Measurements from ENCODE around the gene VAV2.

VAV2 gene

DNA sequence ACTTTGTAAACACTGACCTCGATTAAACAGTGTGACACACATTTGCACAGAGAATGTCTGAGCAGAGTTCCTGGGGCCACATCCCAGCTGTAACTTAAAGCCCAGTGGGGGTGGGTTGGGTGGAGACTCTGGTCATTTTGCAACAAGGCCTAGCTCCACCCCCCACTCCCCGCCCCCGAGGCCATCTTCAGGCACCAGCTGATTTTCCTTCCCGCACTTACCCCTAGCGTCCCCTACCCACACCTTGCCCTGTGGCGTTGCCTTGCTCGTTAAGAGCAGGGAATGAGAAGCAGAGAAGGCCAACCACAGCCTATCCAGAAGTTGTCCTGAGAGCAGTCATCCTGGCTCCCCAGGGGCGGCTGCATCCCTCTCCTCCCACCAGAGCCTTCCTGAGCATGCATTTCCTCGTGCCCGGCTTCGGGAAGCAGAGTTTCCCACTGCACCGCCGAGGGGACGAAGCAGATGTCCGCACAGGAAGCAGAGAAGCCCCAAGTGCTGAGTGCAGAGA lies 152.2 kb downstream of the VAV2 start:
- DNase-seq (ENCODE audit: low read depth in 2 of 3, low spot score in 2 of 3) = no peak

DNA sequence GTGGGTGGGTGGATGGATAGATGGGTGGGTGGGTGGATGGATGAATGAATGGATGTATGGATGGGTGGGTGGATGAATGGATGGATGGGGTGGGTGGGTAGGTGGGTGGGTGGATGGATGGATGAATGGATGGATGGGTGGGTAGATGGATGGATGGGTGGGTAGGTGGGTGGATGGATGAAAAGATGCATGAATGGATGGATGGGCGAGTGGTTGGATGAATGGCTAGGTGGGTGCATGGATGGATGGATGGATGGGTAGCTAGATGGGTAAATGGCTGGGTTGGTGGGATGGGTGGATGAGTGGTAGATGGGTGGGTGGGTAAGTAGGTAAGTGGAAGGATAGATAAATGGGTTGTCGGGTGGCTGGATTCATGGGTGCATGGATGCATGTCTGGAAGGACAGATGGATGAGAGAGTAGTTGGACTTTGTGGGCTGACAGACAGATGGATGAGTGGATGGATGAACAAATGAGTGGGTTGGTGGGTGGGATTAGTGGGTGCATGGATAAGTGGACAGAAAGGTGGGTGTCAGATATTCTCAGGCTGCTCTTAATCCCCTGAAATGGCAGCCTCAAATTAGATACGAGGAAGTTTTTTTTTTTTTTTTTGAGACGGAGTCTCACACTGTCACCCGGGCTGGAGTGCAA lies 153.1 kb downstream of the VAV2 start:
- DNase-seq (ENCODE audit: low read depth in 2 of 3, low spot score in 2 of 3) = no peak

DNA sequence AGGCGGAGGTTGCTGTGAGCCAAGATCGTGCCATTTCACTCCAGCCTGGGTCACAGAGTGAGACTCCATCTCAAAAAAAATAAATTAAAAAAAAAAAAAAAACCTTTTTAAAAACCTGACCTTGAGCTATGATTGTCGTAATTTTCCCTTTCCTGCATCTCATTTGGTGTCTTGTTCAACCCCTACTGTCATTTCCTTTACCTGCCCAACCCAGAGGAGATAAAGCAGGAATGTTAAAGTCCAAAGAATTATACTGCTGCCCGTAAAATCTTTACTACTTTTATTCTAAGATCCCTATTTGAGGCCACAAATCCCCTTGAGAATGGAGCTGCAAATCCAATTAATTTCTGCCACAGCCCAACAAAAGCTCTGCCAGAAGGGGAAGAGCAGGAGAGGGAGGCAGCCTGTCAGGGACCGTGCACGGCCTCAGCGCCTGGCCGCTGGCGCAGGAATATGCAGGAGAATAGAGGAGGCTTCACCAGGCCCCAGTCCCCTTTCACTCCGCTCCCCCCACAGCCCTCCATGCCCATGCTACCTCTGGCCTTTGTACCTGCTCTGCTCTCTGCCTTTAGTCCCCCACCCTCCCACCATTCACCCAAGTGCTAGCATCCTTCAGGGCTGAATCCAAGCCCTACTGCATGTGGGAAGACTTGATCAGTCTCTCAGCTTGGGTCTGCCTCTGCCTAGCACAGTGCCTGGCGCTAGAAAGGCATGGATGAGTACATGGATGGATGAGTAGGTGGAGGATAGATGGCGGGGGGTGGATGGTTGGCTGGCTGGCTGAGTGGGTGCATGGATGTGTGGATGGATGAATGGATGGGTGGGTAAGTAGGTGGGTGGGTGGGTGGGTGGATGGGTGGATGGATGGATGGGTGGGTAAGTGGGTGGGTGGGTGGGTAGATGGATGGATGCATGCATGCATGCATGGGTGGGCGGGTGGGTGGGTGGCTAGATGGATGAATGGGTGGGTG lies 154.2 kb downstream of the VAV2 start:
- no peak for DNase-seq (ENCODE audit: low read depth in 2 of 3, low spot score in 2 of 3)

DNA sequence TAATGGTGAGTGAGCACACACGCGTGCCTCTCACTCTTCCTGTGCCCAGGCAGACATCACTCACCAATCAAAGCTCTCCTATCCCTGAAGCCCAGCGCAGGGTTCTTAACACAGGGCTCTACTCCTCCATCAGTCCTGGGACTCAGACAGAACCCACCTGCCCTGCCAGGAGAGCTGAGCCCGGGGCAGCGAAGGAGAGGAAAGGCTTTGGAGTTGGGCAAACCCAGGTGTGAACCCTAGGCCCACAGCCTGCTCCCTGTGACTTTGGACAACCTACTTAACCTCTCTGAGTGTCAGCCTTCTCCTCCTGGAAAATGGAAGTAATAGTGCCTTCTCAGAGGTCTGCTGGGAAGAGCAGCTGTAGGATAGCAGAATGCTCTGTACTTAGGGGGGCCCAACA lies 155.3 kb downstream of the VAV2 start:
- DNase-seq (ENCODE audit: low read depth in 2 of 3, low spot score in 2 of 3) = no peak

DNA sequence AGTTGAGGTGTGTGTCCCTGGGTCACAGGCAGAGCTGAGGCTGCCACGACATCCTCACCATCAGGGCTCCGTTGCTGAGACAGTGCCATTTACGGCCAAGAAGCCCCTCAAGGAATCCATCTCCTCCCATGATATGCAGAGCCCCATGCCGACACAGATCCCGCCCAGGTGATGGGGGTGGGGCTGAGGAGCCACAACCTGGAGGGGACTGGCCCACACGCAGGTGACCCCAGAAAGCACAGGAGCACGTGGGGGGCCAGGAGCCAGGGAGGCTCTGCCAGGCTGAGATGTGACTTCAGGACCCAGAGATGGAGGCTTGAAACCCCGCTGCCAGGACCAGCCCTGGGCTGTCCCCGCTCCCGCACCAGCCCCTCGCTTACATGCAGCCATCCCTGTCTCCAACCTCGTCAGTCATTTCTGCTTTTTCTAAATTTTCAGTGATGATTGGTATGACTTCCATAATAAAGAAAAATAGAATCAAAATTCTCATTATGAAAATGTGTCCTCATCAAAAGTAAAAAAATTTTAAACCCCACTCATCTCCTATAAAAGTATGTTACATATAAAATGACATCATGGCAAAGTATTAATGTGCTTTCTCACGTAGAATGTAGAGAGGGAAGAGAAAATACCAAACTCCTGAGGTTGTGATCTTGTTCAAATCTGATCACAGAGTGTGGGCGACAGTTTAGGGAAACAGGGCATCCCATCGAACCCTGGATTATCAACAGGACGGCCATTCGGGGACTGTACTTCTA lies 155.9 kb downstream of the VAV2 start:
- DNase-seq (ENCODE audit: low read depth in 2 of 3, low spot score in 2 of 3) = no peak

DNA sequence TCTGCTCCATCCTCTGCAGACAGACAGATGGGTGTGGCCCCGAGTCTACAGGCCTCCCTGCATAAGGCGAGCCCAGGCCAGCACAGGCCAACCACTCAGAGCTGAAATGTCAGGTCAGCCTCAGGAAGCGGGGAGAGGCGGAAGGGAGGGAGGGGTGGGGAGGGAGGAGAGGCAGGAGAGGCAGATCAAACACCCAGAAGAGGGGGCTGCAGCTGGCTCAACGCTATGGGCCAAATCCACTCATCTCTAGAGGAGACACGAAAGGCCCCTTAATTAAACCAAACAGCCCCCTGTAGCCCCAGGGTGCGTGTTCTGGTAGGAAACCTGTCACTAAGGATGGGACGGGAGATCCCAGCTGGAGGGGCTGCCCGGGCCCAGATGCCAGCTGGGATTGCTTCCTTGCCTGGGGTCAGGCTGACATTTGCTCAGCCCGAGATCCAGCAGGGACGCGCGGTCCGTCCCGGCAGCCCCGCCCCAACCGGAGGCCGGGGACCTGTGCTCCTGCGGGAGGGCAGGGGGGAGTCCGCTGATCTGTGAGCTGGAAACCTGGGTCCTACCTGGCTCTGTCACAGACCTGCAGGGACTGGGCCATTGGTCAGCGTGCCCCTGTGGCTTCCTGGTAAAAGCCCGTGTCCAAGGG lies 156.7 kb downstream of the VAV2 start:
- no peak for DNase-seq (ENCODE audit: low read depth in 2 of 3, low spot score in 2 of 3)

DNA sequence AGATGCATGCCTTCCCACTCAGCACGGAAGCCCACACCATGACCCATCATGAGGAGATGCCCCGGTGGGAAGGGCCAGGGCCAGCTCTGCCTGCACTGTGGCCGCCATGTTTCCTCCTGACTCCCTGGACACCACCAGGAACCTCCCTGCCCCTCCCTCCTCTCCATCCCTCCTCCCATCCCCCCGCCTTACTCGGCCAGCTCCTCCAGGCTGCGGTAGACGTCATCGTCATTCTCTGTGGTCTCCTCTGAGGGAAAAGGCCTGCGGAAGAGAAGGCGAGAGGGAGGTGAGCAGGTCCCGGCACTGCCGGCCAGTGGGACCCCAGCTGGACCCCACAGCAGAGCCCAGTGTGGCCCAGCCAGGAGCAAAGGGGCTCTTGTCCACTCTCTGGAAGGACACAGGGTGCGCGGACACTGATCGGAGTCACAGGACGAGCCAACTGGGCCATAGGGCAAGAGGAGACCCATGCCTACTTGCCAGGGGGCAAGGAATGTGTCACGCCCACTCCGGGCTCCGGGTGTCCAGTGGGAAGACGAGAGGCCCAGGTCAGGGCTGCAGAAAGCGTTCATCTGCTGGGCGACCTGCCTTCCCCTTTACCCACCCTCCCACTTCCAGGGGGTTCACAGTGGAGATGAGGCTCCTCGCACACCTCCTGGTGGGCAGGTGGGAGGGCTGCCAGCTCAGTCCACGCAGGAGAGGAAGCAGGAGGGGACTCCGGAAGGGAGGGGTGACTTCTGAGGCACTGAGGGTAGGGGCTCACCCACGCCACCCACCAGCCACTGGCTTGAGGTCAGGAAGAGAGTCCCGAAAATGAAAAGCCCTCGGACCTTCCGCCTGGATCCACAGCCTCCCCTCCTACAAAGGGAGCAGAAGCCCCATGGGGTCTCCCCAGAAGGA lies 157.8 kb downstream of the VAV2 start:
- DNase-seq (ENCODE audit: low read depth in 2 of 3, low spot score in 2 of 3) = no peak

DNA sequence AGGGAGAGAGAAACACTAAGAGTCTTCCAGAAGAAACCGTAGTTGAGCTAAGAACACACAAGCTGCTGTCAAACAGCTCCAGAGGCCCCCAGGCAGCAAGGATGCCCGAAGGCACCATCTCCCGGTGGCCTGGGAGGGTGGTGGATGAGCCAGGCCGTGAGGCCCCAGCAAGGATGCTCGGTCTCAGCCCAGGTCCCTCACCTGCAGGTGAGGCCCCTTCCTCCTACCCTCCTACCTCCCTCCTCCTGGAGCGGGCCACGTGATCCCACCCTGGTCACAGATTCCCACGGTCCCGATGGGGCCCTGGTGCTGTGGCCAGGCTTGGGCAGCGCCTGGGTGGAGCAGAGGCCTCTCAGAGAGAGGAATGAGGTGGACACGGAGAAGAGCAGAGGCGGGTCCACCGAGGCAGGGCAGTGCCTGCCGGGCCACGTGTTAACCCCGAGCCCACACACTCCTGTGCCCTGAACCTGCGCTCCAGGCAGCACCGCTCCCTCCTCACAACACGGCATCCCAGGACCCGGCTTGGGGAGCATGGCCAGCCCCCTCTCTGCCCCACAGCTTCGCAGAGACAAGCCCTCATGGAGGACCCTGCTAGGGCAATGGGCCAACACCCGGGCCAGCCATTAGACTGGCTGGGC lies 158.6 kb downstream of the VAV2 start:
- DNase-seq (ENCODE audit: low read depth in 2 of 3, low spot score in 2 of 3) = no peak

DNA sequence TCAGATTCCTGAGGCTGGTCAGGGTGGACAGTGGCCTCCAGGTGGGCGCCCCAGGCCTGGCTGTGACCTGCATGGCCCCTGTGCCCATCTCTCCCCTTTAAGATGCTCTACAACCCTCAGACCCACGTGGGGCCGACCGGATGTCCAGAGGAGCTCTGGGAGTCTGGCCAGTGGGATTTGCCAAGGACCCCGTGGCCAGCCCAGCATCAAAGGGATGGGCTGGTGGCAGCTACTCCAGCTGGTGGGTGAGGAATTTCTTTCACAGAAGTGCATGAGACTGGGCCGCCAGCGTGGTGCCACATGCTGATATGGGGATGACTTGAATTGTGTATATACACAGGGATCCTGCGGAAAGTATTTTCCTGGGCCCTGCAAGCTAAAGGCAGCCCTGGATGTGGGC lies 159.2 kb downstream of the VAV2 start:
- no peak for DNase-seq (ENCODE audit: low read depth in 2 of 3, low spot score in 2 of 3)

DNA sequence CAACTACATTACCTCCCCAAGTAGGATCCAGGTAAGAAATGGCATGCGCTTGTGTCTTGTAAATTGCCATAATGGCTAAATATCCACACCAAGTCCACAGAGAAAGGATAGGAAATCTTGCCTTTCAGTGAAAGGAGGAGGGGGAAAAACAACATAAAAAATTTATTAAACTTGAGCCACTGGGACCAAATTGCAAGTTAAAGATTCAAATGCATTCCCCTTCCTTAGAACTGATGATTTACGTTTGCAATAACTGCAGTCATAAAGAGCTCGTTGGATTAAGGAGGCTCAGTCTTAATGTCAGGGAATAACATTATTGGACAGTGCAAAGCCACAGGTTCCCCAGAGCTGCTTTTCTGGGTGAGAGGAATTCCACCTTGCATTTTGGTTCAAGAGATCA lies 161.4 kb downstream of the VAV2 start:
- no peak for DNase-seq (ENCODE audit: low read depth in 2 of 3, low spot score in 2 of 3)

DNA sequence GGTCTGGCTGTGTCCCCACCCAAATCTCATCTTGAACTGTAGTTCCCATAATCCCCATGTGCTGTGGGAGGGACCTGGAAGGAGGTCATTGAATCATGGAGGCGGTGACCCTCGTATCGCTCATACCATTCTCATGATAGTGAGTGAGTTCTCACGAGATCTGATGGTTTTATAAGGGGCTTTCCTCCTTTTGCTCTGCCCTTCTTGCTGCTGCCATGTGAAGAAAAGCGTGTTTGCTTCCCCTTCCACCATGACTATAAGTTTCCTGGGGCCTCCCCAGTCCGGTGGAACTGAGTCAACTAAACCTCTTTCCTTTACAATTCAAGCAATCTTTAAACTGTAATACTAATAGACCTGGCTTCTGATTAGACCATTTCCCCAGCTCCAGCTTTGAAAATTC lies 161.8 kb downstream of the VAV2 start:
- DNase-seq (ENCODE audit: low read depth in 2 of 3, low spot score in 2 of 3) = no peak

DNA sequence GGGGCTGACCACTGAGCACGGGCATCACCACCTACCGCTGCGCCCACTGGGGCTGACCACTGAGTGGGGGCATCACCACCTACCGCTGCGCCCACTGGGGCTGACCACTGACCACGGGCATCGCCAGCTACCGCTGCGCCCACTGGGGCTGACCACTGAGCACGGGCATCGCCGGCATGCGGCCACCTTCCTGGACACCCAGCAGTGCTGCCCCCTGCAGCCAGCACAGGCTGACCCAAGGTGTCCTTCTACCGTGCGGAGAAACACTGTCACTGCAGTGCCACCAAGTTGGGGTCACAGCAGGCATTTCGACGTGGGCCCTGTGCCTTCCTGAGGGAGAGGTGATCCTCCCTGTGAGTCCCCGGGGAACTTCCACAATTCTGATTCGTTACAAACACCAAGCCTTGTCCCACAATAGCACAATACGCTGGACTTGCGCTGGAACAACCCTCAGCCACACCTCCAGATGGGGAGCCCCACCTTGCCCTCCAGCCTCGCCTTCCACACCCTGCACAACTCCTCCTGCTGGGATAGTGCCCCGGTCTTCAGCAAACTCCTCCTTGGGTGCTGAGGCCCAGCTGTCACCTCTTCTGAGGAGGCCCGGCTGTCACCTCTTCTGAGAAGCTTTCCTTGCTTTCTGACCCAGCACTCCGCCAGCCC lies 163.7 kb downstream of the VAV2 start:
- DNase-seq (ENCODE audit: low read depth in 2 of 3, low spot score in 2 of 3) = no peak

DNA sequence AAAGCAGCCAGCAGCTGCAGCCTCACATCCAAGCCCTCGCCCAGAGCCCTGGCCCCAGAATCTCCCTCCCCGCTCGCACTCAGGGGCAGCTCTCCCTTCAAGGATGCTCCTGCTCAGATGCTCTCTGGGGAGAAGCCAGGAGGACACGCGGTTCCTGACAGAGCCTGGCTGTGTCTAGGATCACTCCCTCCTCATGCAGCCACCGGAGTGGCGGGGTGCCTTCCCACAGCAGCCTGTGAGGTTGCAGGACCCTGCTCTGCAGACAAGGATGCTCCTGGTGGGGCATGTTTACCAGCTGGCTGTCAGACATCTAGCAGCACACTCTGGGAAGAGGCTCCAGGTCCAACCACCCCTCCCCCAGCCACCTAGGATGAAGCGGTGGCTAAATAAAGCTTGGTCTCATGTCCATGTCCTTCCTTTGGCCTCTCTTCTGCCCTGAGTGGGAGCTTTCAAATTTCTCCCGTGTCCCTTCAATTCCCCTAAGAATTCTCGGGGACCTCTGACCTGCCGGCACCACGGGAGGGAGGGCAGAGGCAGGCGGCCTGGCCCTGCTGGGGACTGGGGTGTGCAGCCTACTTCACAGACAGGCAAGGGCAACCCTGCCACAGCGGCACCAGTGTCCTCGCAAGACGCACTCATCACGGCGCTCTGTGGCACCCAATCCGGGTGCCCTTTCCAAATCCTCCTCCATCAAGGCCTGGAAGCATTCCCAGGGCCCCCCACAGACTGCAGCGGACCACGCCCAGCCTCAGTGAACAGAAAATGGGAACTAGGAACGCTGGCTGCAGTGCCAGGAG lies 165.6 kb downstream of the VAV2 start:
- DNase-seq (ENCODE audit: low read depth in 2 of 3, low spot score in 2 of 3) = no peak

DNA sequence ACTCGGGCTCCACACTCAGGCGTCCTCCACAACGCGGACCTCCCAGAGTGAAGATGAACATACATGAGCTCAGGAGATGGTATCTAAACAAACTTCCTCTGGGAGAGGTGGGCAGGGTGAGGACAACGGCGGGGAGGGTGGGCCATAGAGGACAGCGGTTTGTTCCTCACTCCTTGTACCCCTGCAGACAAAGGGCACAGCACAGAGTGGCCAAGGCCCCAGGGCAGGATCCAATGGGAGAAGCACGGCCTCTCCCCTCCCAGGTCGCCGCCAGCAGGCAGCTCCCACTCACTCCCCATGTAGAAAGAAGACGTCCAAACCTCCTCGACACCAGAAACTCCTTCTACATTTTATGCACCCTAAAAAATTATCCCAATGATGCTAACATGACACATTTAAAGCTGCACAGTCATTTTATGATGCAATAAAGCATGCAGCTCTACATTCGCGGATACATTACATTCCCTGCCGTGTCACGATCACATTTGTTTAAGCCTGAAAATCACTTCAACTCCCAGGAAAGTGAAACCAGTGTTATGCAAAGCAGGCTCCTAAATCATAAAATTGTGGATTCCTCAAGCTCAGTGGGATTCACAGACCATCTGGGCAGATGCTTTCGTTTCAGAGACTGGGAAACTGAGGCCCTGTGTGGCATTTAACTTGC lies 166.4 kb downstream of the VAV2 start:
- no peak for DNase-seq (ENCODE audit: low read depth in 2 of 3, low spot score in 2 of 3)

DNA sequence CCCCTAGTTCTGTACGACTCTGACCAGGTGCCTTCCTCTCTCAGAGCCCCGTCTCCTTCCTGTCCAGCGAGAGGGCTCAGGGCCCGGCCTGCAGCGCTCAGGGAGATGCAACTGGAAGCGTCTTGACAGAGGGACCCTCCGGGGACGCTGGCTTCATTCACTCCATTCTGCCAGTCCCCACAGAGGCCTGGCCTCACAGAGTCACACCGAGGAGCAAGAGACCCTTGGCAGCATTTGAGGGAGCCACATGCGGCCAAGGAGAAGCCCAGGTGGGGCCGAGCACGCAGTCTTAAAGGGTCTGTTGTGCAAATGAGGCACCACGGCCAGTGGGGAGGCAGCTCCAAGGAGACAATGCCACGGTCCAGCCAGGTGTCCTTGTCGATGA lies 167.3 kb downstream of the VAV2 start:
- DNase-seq (ENCODE audit: low read depth in 2 of 3, low spot score in 2 of 3) = no peak

DNA sequence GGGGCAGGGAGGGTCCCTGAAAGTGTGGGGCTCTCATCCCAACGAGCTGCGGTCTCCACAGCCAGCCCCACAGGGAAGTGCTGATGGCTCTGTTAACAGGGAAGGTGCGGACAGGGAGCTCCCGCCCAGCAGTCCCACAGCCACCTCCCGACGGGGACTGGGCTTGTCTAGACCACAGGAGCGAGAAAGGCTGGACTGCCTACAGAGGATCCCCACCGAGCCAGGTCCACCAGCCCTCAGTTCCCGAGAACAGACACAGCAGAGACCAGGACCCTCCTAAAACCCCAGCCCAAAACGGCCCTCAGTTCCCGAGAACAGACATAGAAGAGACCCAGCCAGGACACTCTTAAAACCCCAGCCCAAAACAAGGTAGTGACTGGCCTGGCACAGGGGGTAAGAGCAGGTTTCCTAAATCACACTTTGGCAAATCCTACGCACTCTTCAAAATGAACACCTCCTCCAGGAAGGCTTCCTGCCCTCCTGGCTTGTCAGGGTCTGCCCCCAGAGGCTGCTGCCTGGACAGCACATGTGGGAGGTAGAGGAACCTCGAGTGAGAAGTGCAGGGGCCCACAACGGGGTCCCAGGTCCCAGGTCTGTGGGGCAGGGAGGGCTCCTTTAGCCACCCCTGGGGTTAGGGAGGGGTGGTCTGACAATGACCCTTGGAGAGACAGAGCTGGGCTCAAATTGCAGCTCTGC lies 167.9 kb downstream of the VAV2 start:
- DNase-seq (ENCODE audit: low read depth in 2 of 3, low spot score in 2 of 3) = no peak

Measured in activated CD8-positive, alpha-beta memory T cell treated with anti-CD3 and anti-CD28 coated beads for 48 hours (primary cell).